K562 (cell line): Measurements from ENCODE around the gene HK1. TPM values are rescaled to one million over a fixed set of nuclear protein-coding genes. Genes with fewer than 3 reads are reported as not detected.
A peak's percentile ranks its signal among the peaks of the same experiment; 100 is the strongest.

Experiments used
- C11orf30 ChIP-seq: fragments of 450-650 bp; IDR thresholded peaks from 2 replicates; pipeline ENCODE4 v1.6.1; 2016; ENCODE audit warnings: low read depth, mild to moderate bottlenecking
- MAFF ChIP-seq: IDR thresholded peaks from 2 replicates; pipeline ENCODE4 v1.6.1; 2012; ENCODE audit warnings: low read length, improper control_type of control experiment
- MAFG ChIP-seq: fragments of 450-650 bp; conservative IDR thresholded peaks from 2 replicates; pipeline ENCODE4 v1.6.1; 2016; ENCODE audit warnings: missing genetic modification characterization, missing compliant biosample characterization
- ZNF316 ChIP-seq: fragments of 450-650 bp; IDR thresholded peaks from 2 replicates; pipeline ENCODE4 v1.6.1; 2016
- polyA plus RNA-seq, 8 experiments: library from polyadenylated mRNA; depleted of rRNA in 4 of 8; stranded (reverse) in 5 of 8; unstranded in 3 of 8; fragments of >200 nt; fragmentation: Nextera tagmentation in 2 of 8; fragmentation: Illumina TruSeq in 1 of 8; extraction: Ambion mirVana in 2 of 8; extraction: Trizol in 1 of 8; gene quantifications; 2 replicates each; pipeline versions ENCODE4 v1.2.1 to v1.2.3, GENCODE V29; 2011 to 2014; ENCODE audit warnings: inconsistent platforms in 1 of 8, missing spikeins in 1 of 8
- total RNA-seq, 7 experiments: library from RNA; depleted of rRNA in 6 of 7; stranded (reverse); fragments of >200 nt in 6 of 7; fragmentation: Illumina TruSeq in 2 of 7; extraction: Trizol in 2 of 7; gene quantifications; 2 replicates each; pipeline versions ENCODE4 v1.2.1 to v1.2.3, GENCODE V29; 2011 to 2021; ENCODE audit warnings: low replicate concordance in 1 of 7
- TF ChIP-seq, protein P1 (sequence below): fragments of 450-650 bp; IDR thresholded peaks from 2 replicates; pipeline ENCODE4 v1.6.1; 2017; ENCODE audit warnings: antibody characterized with exemption, mild to moderate bottlenecking
- TF ChIP-seq, protein P2 (sequence below): sonication (generic); formaldehyde crosslinking; IDR thresholded peaks from 2 replicates; pipeline ENCODE4 v1.8.0; 2022; ENCODE audit warnings: missing genetic modification reagents, mild to moderate bottlenecking, moderate library complexity, borderline replicate concordance

The HK1 gene
- total and polyA plus RNA-seq, 9 of the 15 experiments (the other 6 are each of a cell fraction or from before 2014, with no cell fraction given) = 29.2 to 444 (median 193) TPM

- TF ChIP-seq, protein P1, sequence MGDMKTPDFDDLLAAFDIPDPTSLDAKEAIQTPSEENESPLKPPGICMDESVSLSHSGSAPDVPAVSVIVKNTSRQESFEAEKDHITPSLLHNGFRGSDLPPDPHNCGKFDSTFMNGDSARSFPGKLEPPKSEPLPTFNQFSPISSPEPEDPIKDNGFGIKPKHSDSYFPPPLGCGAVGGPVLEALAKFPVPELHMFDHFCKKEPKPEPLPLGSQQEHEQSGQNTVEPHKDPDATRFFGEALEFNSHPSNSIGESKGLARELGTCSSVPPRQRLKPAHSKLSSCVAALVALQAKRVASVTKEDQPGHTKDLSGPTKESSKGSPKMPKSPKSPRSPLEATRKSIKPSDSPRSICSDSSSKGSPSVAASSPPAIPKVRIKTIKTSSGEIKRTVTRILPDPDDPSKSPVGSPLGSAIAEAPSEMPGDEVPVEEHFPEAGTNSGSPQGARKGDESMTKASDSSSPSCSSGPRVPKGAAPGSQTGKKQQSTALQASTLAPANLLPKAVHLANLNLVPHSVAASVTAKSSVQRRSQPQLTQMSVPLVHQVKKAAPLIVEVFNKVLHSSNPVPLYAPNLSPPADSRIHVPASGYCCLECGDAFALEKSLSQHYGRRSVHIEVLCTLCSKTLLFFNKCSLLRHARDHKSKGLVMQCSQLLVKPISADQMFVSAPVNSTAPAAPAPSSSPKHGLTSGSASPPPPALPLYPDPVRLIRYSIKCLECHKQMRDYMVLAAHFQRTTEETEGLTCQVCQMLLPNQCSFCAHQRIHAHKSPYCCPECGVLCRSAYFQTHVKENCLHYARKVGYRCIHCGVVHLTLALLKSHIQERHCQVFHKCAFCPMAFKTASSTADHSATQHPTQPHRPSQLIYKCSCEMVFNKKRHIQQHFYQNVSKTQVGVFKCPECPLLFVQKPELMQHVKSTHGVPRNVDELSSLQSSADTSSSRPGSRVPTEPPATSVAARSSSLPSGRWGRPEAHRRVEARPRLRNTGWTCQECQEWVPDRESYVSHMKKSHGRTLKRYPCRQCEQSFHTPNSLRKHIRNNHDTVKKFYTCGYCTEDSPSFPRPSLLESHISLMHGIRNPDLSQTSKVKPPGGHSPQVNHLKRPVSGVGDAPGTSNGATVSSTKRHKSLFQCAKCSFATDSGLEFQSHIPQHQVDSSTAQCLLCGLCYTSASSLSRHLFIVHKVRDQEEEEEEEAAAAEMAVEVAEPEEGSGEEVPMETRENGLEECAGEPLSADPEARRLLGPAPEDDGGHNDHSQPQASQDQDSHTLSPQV = peak; percentile 2; the same call in 1 of the 2 replicates
- TF ChIP-seq ZNF316 = peak; percentile 65; the same call in 1 of the 2 replicates
- peak; percentile 56 for TF ChIP-seq MAFG (tag)
- peak; percentile 31; the same call in 1 of the 2 replicates for TF ChIP-seq MAFF
- peak; percentile 86 for TF ChIP-seq C11orf30
- TF ChIP-seq, protein P2, sequence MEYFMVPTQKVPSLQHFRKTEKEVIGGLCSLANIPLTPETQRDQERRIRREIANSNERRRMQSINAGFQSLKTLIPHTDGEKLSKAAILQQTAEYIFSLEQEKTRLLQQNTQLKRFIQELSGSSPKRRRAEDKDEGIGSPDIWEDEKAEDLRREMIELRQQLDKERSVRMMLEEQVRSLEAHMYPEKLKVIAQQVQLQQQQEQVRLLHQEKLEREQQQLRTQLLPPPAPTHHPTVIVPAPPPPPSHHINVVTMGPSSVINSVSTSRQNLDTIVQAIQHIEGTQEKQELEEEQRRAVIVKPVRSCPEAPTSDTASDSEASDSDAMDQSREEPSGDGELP = peak; percentile 20; the same call in 1 of the 2 replicates
Observed at GRCh38 chr10:69389827-69390490, 111.7 kb downstream of the HK1 start (continued).
